ENCODE data around the gene ARID3B.

- no peak for TF ChIP-seq CTCF (IDR thresholded peaks at IDR 0.05)
- no peak for TF ChIP-seq POLR2A (IDR thresholded peaks at IDR 0.05)
Measured at GRCh38 chr15:74506515-74506840, 34.5 kb upstream of the ARID3B start.

All from breast epithelium (tissue), 3 donors.